GM12878 (cell line): ENCODE data around the gene DNAJB11. TPM values are rescaled to one million over a fixed set of nuclear protein-coding genes. Genes with fewer than 3 reads are reported as not detected.

ENCODE experiments used
- ATAC-seq: fragments of 200-7000 bp; cut with Tn5 transposase; 3 replicates; pipeline ENCODE4 v1.9.1; 2020; ENCODE audit warnings: mild to moderate bottlenecking, moderate library complexity
- BruUV-seq: library from RNA; stranded (reverse); fragments of 400-500 nt; replicated peaks from 2 replicates; lab custom pipeline; 2021; lab: Mats Ljungman, UMichigan
- CTCF ChIA-PET: fragments of 300-600 bp; sonication (Branson Sonifier 250); formaldehyde crosslinking; extraction: SDS; loops from one replicate; lab custom pipeline; 2021; ENCODE audit warnings: inconsistent platforms; lab: Yijun Ruan, JAX
- POLR2A ChIA-PET: fragments of 350-600 bp; formaldehyde crosslinking; extraction: SDS; loops from one replicate; lab custom pipeline; 2021; ENCODE audit warnings: inconsistent platforms; lab: Charles Lee
- RAD21 ChIA-PET: fragments of 300-600 bp; sonication (Branson Sonifier 250); formaldehyde crosslinking; loops from one replicate; lab custom pipeline; 2023; ENCODE audit warnings: antibody characterized with exemption; ENCODE audit not compliant: unreplicated experiment; lab: Charles Lee
- SMC1A ChIA-PET: fragments of 300-600 bp; sonication (Branson Sonifier 250); formaldehyde crosslinking; loops from one replicate; lab custom pipeline; 2023; ENCODE audit not compliant: unreplicated experiment, uncharacterized antibody; lab: Charles Lee
- DNase-seq: peaks from one replicate; pipeline ENCODE4 v3.0.0-alpha.2; 2011; ENCODE audit warnings: low read depth, low spot score
- FAIRE-seq: peaks from 3 replicates; lab custom pipeline; 2011; peaks lifted over from hg19 to GRCh38; lab: Jason Lieb, UNC
- H2AFZ ChIP-seq: 2 replicates; pipeline ENCODE4 v1.6.0; 2011; ENCODE audit warnings: low read depth, low read length, control low read depth; ENCODE audit not compliant: control insufficient read depth
- H3K27ac ChIP-seq: 2 replicates; pipeline ENCODE4 v1.5.1; 2011; ENCODE audit warnings: control low read depth; ENCODE audit not compliant: control insufficient read depth, insufficient read depth
- H3K27me3 ChIP-seq, 2 experiments: replicated peaks in 1 of 2; 2 replicates each; pipeline versions ENCODE4 v1.6.0 to v1.6.1; 2011; ENCODE audit warnings: low read length in 1 of 2; ENCODE audit not compliant: control insufficient read depth in 2 of 2, insufficient read depth in 2 of 2
- H3K36me3 ChIP-seq, 2 experiments: 2 replicates each; pipeline ENCODE4 v1.5.1; 2011; ENCODE audit warnings: low read length in 1 of 2; ENCODE audit not compliant: control insufficient read depth in 2 of 2, insufficient read depth in 2 of 2
- H3K4me1 ChIP-seq: 2 replicates; pipeline ENCODE4 v1.6.1; 2011; ENCODE audit warnings: mild to moderate bottlenecking, low read length, moderate library complexity, mixed read lengths; ENCODE audit not compliant: control insufficient read depth, insufficient read depth
- H3K4me2 ChIP-seq: 2 replicates; pipeline ENCODE4 v1.6.0; 2011; ENCODE audit warnings: control low read depth; ENCODE audit not compliant: control insufficient read depth, insufficient read depth
- H3K4me3 ChIP-seq: fragments of 200-600 bp; sonication (generic); 2 replicates; pipeline ENCODE4 v1.5.1; 2016
- H3K79me2 ChIP-seq: 2 replicates; pipeline ENCODE4 v1.6.0; 2011; ENCODE audit warnings: low read length; ENCODE audit not compliant: control insufficient read depth, insufficient read depth
- H3K9ac ChIP-seq: 2 replicates; pipeline ENCODE4 v1.8.0; 2011; ENCODE audit warnings: low read length, control low read depth, mixed read lengths; ENCODE audit not compliant: control insufficient read depth, insufficient read depth
- H3K9me3 ChIP-seq: replicated peaks from 3 replicates; pipeline ENCODE4 v1.5.1; 2011; ENCODE audit warnings: mild to moderate bottlenecking, low read length; ENCODE audit not compliant: control insufficient read depth, insufficient read depth
- H4K20me1 ChIP-seq: 2 replicates; pipeline ENCODE4 v1.6.0; 2011; ENCODE audit not compliant: control insufficient read depth, insufficient read depth
- EED ChIP-seq: sonication (generic); IDR thresholded peaks from 2 replicates; pipeline ENCODE4 v1.6.1; 2016; ENCODE audit warnings: antibody characterized with exemption, low read depth
- MEF2B ChIP-seq: fragments of 450-650 bp; IDR thresholded peaks from 2 replicates; pipeline ENCODE4 v1.6.1; 2018; ENCODE audit warnings: mild to moderate bottlenecking, moderate library complexity; ENCODE audit not compliant: partially characterized antibody, poor library complexity, severe bottlenecking
- NBN ChIP-seq: fragments of 450-650 bp; IDR thresholded peaks from 2 replicates; pipeline ENCODE4 v1.6.1; 2016
- NFYA ChIP-seq: IDR thresholded peaks from 2 replicates; pipeline ENCODE4 v1.6.1; 2011; ENCODE audit warnings: low read depth, mild to moderate bottlenecking, low read length, improper control_type of control experiment, borderline replicate concordance
- PAX5 ChIP-seq: IDR thresholded peaks from 2 replicates; pipeline ENCODE4 v1.6.1; 2011; ENCODE audit warnings: low read depth, low read length, borderline replicate concordance
- POLR2AphosphoS2 ChIP-seq: IDR thresholded peaks from 2 replicates; pipeline ENCODE4 v1.6.1; 2011; ENCODE audit warnings: low read depth, mild to moderate bottlenecking, low read length, improper control_type of control experiment, moderate library complexity
- WGBS: methylation state at CpG from one replicate; pipeline ENCODE4 v1.1.6; 2016; ENCODE audit warnings: low lambda C conversion rate; ENCODE audit not compliant: insufficient replicate concordance, insufficient coverage; ENCODE audit errors: missing lambda C conversion rate; 5-methylcytosine and 5-hydroxymethylcytosine counted together
- in situ Hi-C: fragments of 300-500 bp; cut with MboI; formaldehyde crosslinking; loops from 9 replicates; pipeline ENCODE4 v1.14.3; 2018; ENCODE audit warnings: mixed read lengths
- intact Hi-C: fragments of 100-400 bp; cut with micrococcal nuclease; formaldehyde crosslinking; loops from one replicate; pipeline ENCODE4 v1.14.2; 2022; ENCODE audit not compliant: unreplicated experiment
- polyA plus RNA-seq, 11 experiments: library from polyadenylated mRNA; depleted of rRNA in 4 of 11; unstranded in 6 of 11; stranded (reverse) in 5 of 11; fragments of >200 nt; fragmentation: Nextera tagmentation in 4 of 11; fragmentation: Illumina TruSeq in 1 of 11; extraction: Ambion mirVana in 4 of 11; extraction: Trizol in 1 of 11; gene quantifications; 1 replicate in 1 of 11; 2 replicates in 10 of 11; pipeline versions ENCODE4 v1.2.1 to v1.2.3, GENCODE V29; 2011 to 2016; ENCODE audit warnings: inconsistent platforms in 2 of 11, missing spikeins in 2 of 11, low read depth in 1 of 11
- total RNA-seq, 4 experiments: library from RNA; depleted of rRNA in 3 of 4; stranded (reverse); fragments of >200 nt in 3 of 4; fragmentation: Illumina TruSeq in 1 of 4; extraction: Trizol in 1 of 4; gene quantifications; 2 replicates each; pipeline versions ENCODE4 v1.2.1 to v1.2.3, GENCODE V29; 2013 to 2021
- TF ChIP-seq, protein P1 (sequence below): IDR thresholded peaks from 2 replicates; pipeline ENCODE4 v1.6.1; 2011; ENCODE audit warnings: mild to moderate bottlenecking, low read depth, low read length, moderate library complexity; ENCODE audit not compliant: insufficient replicate concordance
- TF ChIP-seq, protein P2 (sequence below): fragments of 450-650 bp; IDR thresholded peaks from 2 replicates; pipeline ENCODE4 v1.6.1; 2016; ENCODE audit warnings: mild to moderate bottlenecking

DNAJB11 gene
- total and polyA plus RNA-seq, 10 of the 15 experiments (the other 5 are each of a cell fraction or from before 2014, with no cell fraction given) = 16.2 to 135 (median 57.8) TPM

DNA sequence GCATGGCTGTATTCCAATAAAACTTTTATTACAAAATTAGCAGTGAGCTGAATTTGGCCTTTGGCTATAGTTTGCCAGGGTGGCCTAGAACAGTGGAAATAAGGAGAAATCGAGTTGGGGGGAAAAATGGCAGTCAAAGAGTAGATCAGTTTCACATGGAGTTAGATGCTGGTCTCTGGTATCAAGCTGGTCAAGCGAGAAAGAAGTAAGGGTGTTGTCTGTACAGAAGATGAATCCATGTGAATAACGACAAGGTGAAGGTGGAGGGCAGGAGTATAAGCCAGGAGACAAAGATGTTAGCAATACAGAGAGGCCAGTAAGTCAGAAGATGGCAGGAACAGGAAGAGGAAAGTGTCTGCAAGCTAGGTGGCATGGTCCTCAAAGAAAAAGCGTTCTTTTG, 54.1 kb downstream of the DNAJB11 start (continued):
- TF ChIP-seq, protein P1, sequence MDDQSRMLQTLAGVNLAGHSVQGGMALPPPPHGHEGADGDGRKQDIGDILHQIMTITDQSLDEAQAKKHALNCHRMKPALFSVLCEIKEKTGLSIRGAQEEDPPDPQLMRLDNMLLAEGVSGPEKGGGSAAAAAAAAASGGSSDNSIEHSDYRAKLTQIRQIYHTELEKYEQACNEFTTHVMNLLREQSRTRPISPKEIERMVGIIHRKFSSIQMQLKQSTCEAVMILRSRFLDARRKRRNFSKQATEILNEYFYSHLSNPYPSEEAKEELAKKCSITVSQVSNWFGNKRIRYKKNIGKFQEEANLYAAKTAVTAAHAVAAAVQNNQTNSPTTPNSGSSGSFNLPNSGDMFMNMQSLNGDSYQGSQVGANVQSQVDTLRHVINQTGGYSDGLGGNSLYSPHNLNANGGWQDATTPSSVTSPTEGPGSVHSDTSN = no peak
- TF ChIP-seq, all 136 proteins: peak for 0

DNA sequence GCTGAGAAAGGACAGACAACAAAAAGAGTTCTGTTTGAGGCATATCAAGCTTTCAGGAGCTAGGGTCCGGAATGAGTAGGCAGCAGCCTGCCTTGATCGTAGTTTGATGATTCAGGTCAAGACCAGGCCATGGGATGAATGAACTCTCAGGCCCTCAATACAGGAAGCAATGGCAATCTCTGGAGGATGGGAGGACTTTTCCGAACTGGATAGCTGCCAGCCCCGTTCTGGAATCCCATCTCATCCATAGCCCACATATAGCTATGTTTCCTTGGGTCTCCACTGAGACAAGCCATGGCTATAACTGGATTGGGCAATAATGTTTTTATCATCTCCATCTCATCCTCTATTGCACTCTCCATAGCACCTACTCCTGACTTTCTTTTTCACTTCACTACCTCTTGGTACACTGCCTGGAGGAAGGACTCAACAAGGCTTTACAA, 55.1 kb downstream of the DNAJB11 start:
- no peak for DNase-seq
- H3K4me2 ChIP-seq = no peak overlapping the region
- TF ChIP-seq, protein P2, sequence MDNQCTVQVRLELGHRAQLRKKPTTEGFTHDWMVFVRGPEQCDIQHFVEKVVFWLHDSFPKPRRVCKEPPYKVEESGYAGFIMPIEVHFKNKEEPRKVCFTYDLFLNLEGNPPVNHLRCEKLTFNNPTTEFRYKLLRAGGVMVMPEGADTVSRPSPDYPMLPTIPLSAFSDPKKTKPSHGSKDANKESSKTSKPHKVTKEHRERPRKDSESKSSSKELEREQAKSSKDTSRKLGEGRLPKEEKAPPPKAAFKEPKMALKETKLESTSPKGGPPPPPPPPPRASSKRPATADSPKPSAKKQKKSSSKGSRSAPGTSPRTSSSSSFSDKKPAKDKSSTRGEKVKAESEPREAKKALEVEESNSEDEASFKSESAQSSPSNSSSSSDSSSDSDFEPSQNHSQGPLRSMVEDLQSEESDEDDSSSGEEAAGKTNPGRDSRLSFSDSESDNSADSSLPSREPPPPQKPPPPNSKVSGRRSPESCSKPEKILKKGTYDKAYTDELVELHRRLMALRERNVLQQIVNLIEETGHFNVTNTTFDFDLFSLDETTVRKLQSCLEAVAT = no peak
- TF ChIP-seq POLR2AphosphoS2 (no peak), PAX5 (no peak), NFYA (no peak), MEF2B (no peak), NBN (no peak), EED (no peak)
- intact Hi-C loops = no loop called here
- no peaks in the 10 kb centered on the region for H3K79me2 ChIP-seq
- SMC1A ChIA-PET = no interaction called here
- H3K36me3 ChIP-seq = no peaks in the 10 kb centered on the region
- no peak overlapping the region for H2AFZ ChIP-seq
- no TSS peak for BruUV-seq
- RAD21 ChIA-PET = interaction anchor here (1.8 kb wide), 1 partner anchor 9 kb away, joined by 4 read pairs; no protein-coding TSS in a partner anchor
- no peak overlapping the region for H3K4me3 ChIP-seq
- H4K20me1 ChIP-seq = no peaks in the 10 kb centered on the region
- H3K27me3 ChIP-seq = no peaks in the 10 kb centered on the region; a peak in 2 of 4 replicates
- no peaks in the 10 kb centered on the region for H3K4me1 ChIP-seq
- H3K9ac ChIP-seq = no peak overlapping the region
- POLR2A ChIA-PET = no interaction called here
- ATAC-seq = no peak
- CTCF ChIA-PET = interaction anchor here (0.9 to 3.8 kb wide), 4 partner anchors 10 to 145 kb away, joined by 3 to 35 read pairs (median 3); no protein-coding TSS in a partner anchor
- WGBS = 48% methylated on average over 4 of the region's 4 CpGs
- FAIRE-seq = no peak
- no peak overlapping the region for H3K27ac ChIP-seq
- in situ Hi-C loops = no loop called here
- H3K9me3 ChIP-seq = no peaks in the 10 kb centered on the region
